HL-60 (cell line): Measurements from ENCODE around the gene RYR3.

Experiments used
- DNase-seq, 2 experiments: peaks; one replicate each; pipeline ENCODE4 v3.0.0-alpha.2; 2010 to 2020; ENCODE audit warnings: low read depth in 1 of 2, low spot score in 1 of 2
- H3K27ac ChIP-seq: fragments of 250-450 bp; sonication (Bioruptor Pico); replicated peaks from 2 replicates; pipeline ENCODE4 v1.5.1; 2020; ENCODE audit warnings: mild to moderate bottlenecking, moderate library complexity
- H3K27me3 ChIP-seq: fragments of 250-450 bp; sonication (Bioruptor Pico); 2 replicates; pipeline ENCODE4 v1.5.1; 2021; ENCODE audit warnings: mild to moderate bottlenecking, moderate library complexity; ENCODE audit not compliant: insufficient read depth, poor library complexity, severe bottlenecking
- H3K4me3 ChIP-seq: replicated peaks from 2 replicates; pipeline ENCODE4 v1.5.1; 2011; ENCODE audit warnings: mild to moderate bottlenecking, control low read depth, low read length; ENCODE audit not compliant: insufficient read depth
- CTCF ChIP-seq: IDR thresholded peaks from one replicate; pipeline ENCODE4 v1.5.1; 2011; ENCODE audit warnings: low read length, control low read depth, inconsistent platforms; ENCODE audit not compliant: insufficient read depth
- GABPA ChIP-seq: IDR thresholded peaks from 2 replicates; pipeline ENCODE4 v1.6.1; 2012; ENCODE audit warnings: low read depth
- POLR2AphosphoS5 ChIP-seq: IDR thresholded peaks from 2 replicates; pipeline ENCODE4 v1.6.1; 2012; ENCODE audit warnings: low read depth
- SPI1 ChIP-seq: IDR thresholded peaks from 2 replicates; pipeline ENCODE4 v1.6.1; 2012; ENCODE audit warnings: low read depth, mild to moderate bottlenecking, borderline replicate concordance
- TF ChIP-seq, protein P1 (sequence below): IDR thresholded peaks from 2 replicates; pipeline ENCODE4 v1.6.1; 2012; ENCODE audit warnings: low read depth; ENCODE audit not compliant: insufficient replicate concordance

RYR3 gene

GRCh38 chr15:33882921-33883320 lies 572.2 kb downstream of the RYR3 start:
- no peak overlapping the region for H3K27ac ChIP-seq
- DNase-seq: no peak
- H3K4me3 ChIP-seq: no peak overlapping the region
- H3K27me3 ChIP-seq: no peaks in the 10 kb centered on the region
- no peak for TF ChIP-seq SPI1
- no peak for TF ChIP-seq CTCF
- no peak for TF ChIP-seq POLR2AphosphoS5
- TF ChIP-seq GABPA: no peak
- TF ChIP-seq, protein P1, sequence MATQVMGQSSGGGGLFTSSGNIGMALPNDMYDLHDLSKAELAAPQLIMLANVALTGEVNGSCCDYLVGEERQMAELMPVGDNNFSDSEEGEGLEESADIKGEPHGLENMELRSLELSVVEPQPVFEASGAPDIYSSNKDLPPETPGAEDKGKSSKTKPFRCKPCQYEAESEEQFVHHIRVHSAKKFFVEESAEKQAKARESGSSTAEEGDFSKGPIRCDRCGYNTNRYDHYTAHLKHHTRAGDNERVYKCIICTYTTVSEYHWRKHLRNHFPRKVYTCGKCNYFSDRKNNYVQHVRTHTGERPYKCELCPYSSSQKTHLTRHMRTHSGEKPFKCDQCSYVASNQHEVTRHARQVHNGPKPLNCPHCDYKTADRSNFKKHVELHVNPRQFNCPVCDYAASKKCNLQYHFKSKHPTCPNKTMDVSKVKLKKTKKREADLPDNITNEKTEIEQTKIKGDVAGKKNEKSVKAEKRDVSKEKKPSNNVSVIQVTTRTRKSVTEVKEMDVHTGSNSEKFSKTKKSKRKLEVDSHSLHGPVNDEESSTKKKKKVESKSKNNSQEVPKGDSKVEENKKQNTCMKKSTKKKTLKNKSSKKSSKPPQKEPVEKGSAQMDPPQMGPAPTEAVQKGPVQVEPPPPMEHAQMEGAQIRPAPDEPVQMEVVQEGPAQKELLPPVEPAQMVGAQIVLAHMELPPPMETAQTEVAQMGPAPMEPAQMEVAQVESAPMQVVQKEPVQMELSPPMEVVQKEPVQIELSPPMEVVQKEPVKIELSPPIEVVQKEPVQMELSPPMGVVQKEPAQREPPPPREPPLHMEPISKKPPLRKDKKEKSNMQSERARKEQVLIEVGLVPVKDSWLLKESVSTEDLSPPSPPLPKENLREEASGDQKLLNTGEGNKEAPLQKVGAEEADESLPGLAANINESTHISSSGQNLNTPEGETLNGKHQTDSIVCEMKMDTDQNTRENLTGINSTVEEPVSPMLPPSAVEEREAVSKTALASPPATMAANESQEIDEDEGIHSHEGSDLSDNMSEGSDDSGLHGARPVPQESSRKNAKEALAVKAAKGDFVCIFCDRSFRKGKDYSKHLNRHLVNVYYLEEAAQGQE: no peak

- no peak for DNase-seq
- no peaks in the 10 kb centered on the region for H3K27me3 ChIP-seq
- no peak overlapping the region for H3K4me3 ChIP-seq
- TF ChIP-seq SPI1 (no peak), CTCF (no peak), GABPA (no peak), POLR2AphosphoS5 (no peak)
- TF ChIP-seq, protein P1: no peak
- H3K27ac ChIP-seq: no peak overlapping the region
Observed at GRCh38 chr15:33888176-33888575, 577.4 kb downstream of the RYR3 start.

GRCh38 chr15:33894193-33894592 lies 583.4 kb downstream of the RYR3 start:
- Histone ChIP-seq H3K27ac (no peak overlapping the region), H3K27me3 (no peaks in the 10 kb centered on the region), H3K4me3 (no peak overlapping the region)
- DNase-seq: no peak
- TF ChIP-seq GABPA (no peak), POLR2AphosphoS5 (no peak), SPI1 (no peak), CTCF (no peak)
- TF ChIP-seq, protein P1: no peak
